Measurements from ENCODE around the gene PTPRO.

Gene PTPRO

DNA sequence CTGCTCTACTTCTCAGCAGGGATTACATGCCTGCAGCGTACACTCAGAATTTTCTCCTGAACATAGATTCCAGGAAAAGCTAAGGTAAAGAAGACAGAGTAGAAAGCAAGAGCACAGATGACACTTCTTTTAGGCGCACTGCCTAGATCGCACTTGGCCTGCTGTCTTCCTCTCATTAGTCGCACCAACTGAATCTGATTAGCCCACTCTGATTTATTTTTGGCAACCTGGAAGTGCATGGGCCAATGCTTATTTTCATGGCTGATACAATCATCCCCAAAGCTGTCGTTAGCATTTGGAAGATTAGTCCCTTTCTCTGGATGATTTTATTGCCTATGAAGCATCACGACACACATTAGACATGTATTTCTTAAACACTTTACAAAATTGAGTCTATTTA, 152.5 kb downstream of the PTPRO start:
- H3K4me3 ChIP-seq (ENCODE audit: low read depth, low read length): no peak overlapping the region
- TF ChIP-seq, protein P1, sequence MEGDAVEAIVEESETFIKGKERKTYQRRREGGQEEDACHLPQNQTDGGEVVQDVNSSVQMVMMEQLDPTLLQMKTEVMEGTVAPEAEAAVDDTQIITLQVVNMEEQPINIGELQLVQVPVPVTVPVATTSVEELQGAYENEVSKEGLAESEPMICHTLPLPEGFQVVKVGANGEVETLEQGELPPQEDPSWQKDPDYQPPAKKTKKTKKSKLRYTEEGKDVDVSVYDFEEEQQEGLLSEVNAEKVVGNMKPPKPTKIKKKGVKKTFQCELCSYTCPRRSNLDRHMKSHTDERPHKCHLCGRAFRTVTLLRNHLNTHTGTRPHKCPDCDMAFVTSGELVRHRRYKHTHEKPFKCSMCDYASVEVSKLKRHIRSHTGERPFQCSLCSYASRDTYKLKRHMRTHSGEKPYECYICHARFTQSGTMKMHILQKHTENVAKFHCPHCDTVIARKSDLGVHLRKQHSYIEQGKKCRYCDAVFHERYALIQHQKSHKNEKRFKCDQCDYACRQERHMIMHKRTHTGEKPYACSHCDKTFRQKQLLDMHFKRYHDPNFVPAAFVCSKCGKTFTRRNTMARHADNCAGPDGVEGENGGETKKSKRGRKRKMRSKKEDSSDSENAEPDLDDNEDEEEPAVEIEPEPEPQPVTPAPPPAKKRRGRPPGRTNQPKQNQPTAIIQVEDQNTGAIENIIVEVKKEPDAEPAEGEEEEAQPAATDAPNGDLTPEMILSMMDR (IDR thresholded peaks at IDR 0.05; ENCODE audit: low read depth, low read length, missing control alignments): no peak
- DNase-seq (ENCODE audit: low read depth): no peak
- in situ Hi-C loops (cut with HindIII; ENCODE audit: low sequenced_read_pairs): no loop called here

DNA sequence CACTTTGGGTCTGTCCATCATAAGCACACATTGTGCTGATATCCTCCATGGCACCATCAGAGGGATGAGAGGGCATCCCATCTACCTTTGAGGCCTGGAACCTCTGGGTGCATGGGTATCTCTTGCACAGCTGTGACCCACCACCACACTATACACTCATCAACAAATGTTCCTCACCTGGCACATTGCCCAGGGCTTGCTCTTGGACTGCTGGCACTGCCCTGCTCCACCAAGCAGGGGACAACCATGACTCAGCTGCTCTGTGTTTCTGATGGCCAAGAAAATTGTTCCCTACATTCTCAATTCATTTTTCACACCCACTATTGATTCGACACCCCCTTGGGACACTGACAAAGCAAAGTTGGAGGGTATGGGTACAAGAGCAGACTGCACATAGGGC, 155.5 kb downstream of the PTPRO start:
- no peak overlapping the region for H3K4me3 ChIP-seq (ENCODE audit: low read depth, low read length)
- TF ChIP-seq, protein P1 (IDR thresholded peaks at IDR 0.05; ENCODE audit: low read depth, low read length, missing control alignments): no peak
- in situ Hi-C loops (cut with HindIII; ENCODE audit: low sequenced_read_pairs): no loop called here
- no peak for DNase-seq (ENCODE audit: low read depth)

DNA sequence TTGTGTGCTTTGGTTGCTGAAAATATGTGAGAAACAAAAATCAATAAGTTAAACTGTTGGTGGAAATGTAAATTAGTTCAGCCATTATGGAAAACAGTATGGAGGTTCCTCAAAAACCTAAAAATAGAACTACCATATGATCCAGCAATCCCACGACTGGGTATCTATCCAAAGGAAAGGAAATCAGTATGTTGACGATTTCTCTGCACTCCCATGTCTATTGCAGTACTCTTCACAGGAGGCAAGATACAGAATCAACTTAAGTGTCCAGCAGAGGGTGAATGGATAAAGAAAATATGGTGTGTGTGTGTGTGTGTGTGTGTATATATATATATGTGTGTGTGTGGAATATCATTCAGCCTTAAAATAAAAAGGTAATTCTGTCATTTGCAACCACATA, 159.5 kb downstream of the PTPRO start:
- TF ChIP-seq, protein P1 (IDR thresholded peaks at IDR 0.05; ENCODE audit: low read depth, low read length, missing control alignments): no peak
- no peak overlapping the region for H3K4me3 ChIP-seq (ENCODE audit: low read depth, low read length)
- DNase-seq (ENCODE audit: low read depth): no peak
- in situ Hi-C loops (cut with HindIII; ENCODE audit: low sequenced_read_pairs): no loop called here

DNA sequence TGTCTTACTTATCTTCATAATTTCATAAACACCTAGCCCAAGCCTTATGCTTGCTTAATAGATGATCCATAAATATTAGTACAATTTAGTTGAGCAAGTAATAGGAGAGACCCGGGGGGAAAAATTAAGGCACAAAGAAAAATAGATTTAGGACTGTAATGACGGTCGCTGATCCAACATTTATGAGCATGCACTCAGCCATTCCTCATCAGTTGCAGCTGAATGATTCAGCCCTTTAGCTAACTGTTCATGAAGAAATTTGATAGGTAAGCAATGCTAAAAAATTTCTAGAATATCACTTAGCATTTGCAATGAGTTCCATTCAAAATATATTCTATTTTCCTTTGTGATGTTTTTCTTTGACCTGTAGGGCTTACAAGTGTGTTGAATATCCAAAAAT, 163.2 kb downstream of the PTPRO start:
- no peak for DNase-seq (ENCODE audit: low read depth)
- in situ Hi-C loops (cut with HindIII; ENCODE audit: low sequenced_read_pairs): no loop called here
- no peak overlapping the region for H3K4me3 ChIP-seq (ENCODE audit: low read depth, low read length)
- TF ChIP-seq, protein P1 (IDR thresholded peaks at IDR 0.05; ENCODE audit: low read depth, low read length, missing control alignments): no peak

DNA sequence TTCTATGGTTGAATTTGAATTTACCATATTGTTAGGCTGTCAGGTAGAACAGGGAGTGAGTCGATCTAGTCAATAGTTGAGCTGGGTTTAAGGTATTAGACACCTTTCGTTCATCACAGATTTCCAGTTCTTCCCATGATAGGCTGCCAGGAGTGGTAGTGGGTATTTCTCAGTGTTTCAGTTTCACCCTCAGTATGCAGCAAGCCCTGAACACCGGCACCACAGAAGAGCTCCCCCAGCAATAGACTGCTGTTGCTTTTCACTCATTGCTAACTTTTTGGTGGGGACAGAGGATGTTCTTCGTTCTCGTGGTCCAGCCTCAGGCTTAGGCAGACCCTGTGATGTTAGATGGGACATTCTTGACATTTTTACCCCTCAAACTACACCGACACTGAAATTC, 164.6 kb downstream of the PTPRO start:
- DNase-seq (ENCODE audit: low read depth): no peak
- in situ Hi-C loops (cut with HindIII; ENCODE audit: low sequenced_read_pairs): no loop called here
- H3K4me3 ChIP-seq (ENCODE audit: low read depth, low read length): no peak overlapping the region
- TF ChIP-seq, protein P1 (IDR thresholded peaks at IDR 0.05; ENCODE audit: low read depth, low read length, missing control alignments): no peak

DNA sequence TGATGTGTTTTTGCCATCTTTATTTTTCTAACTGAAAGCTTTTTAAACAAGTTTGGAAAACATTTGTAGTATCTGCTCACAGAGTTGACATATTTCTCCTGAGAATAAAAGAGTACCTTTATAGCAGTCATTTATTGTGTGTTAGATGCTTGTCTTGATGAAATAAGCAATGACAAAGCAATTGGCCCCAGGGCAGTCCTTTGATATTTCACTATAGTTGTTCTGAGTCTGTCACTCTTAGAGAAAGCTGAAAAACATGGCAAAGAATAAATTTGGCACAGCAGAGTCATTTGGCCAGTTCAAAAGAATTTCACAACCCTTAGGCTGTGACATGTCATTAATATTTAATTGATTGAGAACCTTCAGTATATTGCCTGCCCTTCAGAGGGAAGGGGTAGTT, 166.2 kb downstream of the PTPRO start:
- no peak for DNase-seq (ENCODE audit: low read depth)
- TF ChIP-seq, protein P1 (IDR thresholded peaks at IDR 0.05; ENCODE audit: low read depth, low read length, missing control alignments): no peak
- in situ Hi-C loops (cut with HindIII; ENCODE audit: low sequenced_read_pairs): no loop called here
- H3K4me3 ChIP-seq (ENCODE audit: low read depth, low read length): no peak overlapping the region
